Natural killer cell treated with Interleukin-12 subunit alpha and Interleukin-12 subunit beta and Interleukin-15 and Interleukin-18, amount 100 ng/mL, for 72 hours (primary cell): ENCODE results near the gene QSOX1. TPM values are rescaled to one million over a fixed set of nuclear protein-coding genes. Genes with fewer than 3 reads are reported as not detected.
"Not testable (repeated sequence)": the region's sequence is repeated elsewhere in the genome, so short reads cannot be mapped to it uniquely, and the experiment has no call there.

Source experiments
- ATAC-seq, 2 donors: fragments of 150-1000 bp; cut with Tn5 transposase in 1 of 2; sonication (Bioruptor Pico), chemical (Tn5 transposase) in 1 of 2; 2 replicates each; pipeline ENCODE4 v1.10.0; 2021
- DNase-seq: peaks from one replicate; pipeline ENCODE4 v3.0.0; 2022; ENCODE audit warnings: low spot score
- H3K27ac Mint-ChIP-seq, 2 donors: 1 replicate in 1 of 2; 2 replicates in 1 of 2; pipeline ENCODE4 v1.8.0; 2022; ENCODE audit warnings: mixed read lengths in 2 of 2, mild to moderate bottlenecking in 1 of 2, moderate library complexity in 1 of 2
- H3K27me3 Mint-ChIP-seq, 2 donors: 1 replicate in 1 of 2; 2 replicates in 1 of 2; pipeline ENCODE4 v1.8.0; 2022; ENCODE audit warnings: mixed read lengths in 2 of 2
- H3K36me3 Mint-ChIP-seq: one replicate; pipeline ENCODE4 v1.8.0; 2022; ENCODE audit warnings: mixed read lengths
- H3K4me1 Mint-ChIP-seq, 2 donors: 1 replicate in 1 of 2; 2 replicates in 1 of 2; pipeline ENCODE4 v1.8.0; 2022; ENCODE audit warnings: low read depth in 2 of 2, mixed read lengths in 2 of 2, mild to moderate bottlenecking in 1 of 2
- H3K4me3 Mint-ChIP-seq: one replicate; pipeline ENCODE4 v1.8.0; 2022; ENCODE audit warnings: mixed read lengths
- H3K9me3 Mint-ChIP-seq: 2 replicates; pipeline ENCODE4 v1.8.0; 2022; ENCODE audit warnings: mixed read lengths
- total RNA-seq, 2 donors: library from RNA; stranded (reverse); gene quantifications; one replicate each; pipeline ENCODE4 v1.2.3, GENCODE V29; 2022

QSOX1 gene
- total RNA-seq, 2 donors from 2014 or later = 39.1 to 60.3 TPM

DNA sequence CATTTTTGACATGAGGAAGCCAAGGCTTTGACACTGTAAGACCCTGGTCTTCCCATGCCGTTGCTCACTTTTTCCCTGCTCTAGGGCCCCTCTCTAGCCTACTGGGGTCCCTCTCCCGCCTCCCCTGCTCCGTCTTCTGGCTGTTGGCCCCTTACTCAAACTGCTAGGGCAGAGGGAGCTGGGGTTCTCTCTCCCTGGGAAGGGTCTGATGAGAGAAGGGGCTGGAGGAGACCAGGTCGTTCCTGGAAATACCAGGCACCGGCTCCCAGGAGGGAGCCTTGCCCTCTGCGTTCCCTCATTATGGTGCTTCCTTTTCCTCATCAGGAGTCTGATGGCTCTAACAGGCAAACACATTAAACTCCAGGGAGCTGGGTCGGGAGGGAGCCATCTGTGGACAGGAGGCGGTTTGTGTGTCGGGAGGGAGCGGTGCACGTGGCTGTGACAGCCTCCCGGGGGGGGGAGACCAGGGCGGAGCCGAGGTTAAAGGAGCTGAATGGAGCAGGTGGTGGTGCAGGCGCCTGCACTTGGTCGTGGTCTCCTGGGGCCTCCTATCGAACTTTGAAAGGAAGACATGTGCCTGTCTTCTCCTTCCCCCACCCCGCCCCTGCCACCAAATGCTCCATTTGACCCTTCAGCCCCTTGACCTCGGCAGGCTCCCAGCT lies 40.0 kb downstream of the QSOX1 start:
- peaks cover 0 to 5% of the 10 kb centered on the region in 2 donors for H3K27me3 Mint-ChIP-seq
- no peak for DNase-seq
- H3K4me3 Mint-ChIP-seq = no peak overlapping the region
- H3K36me3 Mint-ChIP-seq = no peaks in the 10 kb centered on the region
- no peaks in the 10 kb centered on the region for H3K9me3 Mint-ChIP-seq
- ATAC-seq = no peak
- H3K4me1 Mint-ChIP-seq = peaks cover 34 to 35% of the 10 kb centered on the region in 2 donors
- no peak overlapping the region for H3K27ac Mint-ChIP-seq

DNA sequence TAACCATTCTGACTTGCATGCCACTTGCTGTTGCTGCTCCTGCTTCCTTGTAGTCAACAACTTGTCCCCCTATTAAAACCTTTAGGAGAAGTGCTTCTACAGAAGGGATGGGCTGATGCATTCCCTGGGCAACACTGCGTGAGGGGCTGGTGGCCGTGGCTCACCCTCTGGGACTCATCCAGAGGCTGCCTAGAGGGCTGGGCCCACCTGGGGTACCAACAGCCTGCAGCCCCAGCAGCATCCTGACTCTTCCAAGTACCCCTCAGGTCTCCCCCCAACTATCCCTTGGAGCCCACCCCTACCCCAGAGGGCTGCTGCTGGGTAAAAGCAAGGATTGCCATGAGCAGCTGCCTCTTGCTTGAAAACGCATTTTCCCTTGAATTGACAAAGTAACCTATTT lies 40.7 kb downstream of the QSOX1 start:
- Mint-ChIP-seq H3K36me3 (no peaks in the 10 kb centered on the region), H3K4me3 (no peak overlapping the region), H3K9me3 (no peaks in the 10 kb centered on the region), H3K27me3 (peaks cover 0 to 4% of the 10 kb centered on the region in 2 donors), H3K27ac (no peak overlapping the region), H3K4me1 (peaks cover 27 to 28% of the 10 kb centered on the region in 2 donors)
- ATAC-seq (no peak), DNase-seq (no peak)

DNA sequence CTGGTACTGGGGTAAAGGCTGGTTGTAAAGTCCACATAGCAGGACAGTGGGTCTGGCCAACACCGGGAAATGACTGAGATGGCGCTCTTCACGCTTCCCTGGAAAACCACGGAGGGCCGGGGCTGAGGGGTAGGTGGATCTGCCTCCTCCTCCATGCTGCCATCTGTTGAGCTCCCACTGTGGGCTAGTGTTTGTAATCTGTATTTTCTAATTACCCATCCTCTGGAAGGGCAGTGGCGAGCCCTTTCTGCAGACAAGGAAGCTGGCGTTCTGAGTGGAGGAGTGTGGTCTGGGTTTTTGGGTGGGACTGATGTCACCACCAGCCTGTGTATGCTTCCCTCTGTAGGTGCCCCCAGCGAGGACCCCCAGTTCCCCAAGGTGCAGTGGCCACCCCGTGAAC lies 41.2 kb downstream of the QSOX1 start:
- DNase-seq (no peak), ATAC-seq (no peak)
- no peak overlapping the region for H3K27ac Mint-ChIP-seq
- no peaks in the 10 kb centered on the region for H3K36me3 Mint-ChIP-seq
- H3K4me1 Mint-ChIP-seq = peaks cover 24 to 25% of the 10 kb centered on the region in 2 donors
- H3K9me3 Mint-ChIP-seq = no peaks in the 10 kb centered on the region
- H3K27me3 Mint-ChIP-seq = peaks cover 0 to 4% of the 10 kb centered on the region in 2 donors
- no peak overlapping the region for H3K4me3 Mint-ChIP-seq

DNA sequence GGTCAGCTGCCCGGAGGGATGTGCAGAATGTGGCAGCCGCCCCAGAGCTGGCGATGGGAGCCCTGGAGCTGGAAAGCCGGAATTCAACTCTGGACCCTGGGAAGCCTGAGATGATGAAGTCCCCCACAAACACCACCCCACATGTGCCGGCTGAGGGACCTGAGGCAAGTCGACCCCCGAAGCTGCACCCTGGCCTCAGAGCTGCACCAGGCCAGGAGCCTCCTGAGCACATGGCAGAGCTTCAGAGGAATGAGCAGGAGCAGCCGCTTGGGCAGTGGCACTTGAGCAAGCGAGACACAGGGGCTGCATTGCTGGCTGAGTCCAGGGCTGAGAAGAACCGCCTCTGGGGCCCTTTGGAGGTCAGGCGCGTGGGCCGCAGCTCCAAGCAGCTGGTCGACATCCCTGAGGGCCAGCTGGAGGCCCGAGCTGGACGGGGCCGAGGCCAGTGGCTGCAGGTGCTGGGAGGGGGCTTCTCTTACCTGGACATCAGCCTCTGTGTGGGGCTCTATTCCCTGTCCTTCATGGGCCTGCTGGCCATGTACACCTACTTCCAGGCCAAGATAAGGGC lies 41.9 kb downstream of the QSOX1 start:
- no peak overlapping the region for H3K27ac Mint-ChIP-seq
- DNase-seq = no peak
- no peak for ATAC-seq
- H3K4me1 Mint-ChIP-seq = peaks cover 18 to 19% of the 10 kb centered on the region in 2 donors
- no peaks in the 10 kb centered on the region for H3K9me3 Mint-ChIP-seq
- H3K36me3 Mint-ChIP-seq = no peaks in the 10 kb centered on the region
- peaks cover 0 to 2% of the 10 kb centered on the region in 2 donors for H3K27me3 Mint-ChIP-seq
- H3K4me3 Mint-ChIP-seq = no peak overlapping the region

DNA sequence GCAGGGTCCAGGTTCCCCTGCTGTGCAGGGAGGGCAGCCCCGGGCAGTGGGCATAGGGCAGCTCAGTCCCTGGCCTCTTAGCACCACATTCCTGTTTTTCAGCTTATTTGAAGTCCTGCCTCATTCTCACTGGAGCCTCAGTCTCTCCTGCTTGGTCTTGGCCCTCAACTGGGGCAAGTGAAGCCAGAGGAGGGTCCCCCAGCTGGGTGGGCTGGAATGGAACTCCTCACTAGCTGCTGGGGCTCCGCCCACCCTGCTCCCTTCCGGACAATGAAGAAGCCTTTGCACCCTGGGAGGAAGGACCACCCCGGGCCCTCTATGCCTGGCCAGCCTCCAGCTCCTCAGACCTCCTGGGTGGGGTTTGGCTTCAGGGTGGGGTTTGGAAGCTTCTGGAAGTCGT lies 42.6 kb downstream of the QSOX1 start:
- H3K27ac Mint-ChIP-seq = no peak overlapping the region
- H3K27me3 Mint-ChIP-seq = peaks cover 0 to 2% of the 10 kb centered on the region in 2 donors
- no peaks in the 10 kb centered on the region for H3K9me3 Mint-ChIP-seq
- ATAC-seq = no peak
- H3K4me3 Mint-ChIP-seq = no peak overlapping the region
- DNase-seq = no peak
- peaks cover 11 to 12% of the 10 kb centered on the region in 2 donors for H3K4me1 Mint-ChIP-seq
- H3K36me3 Mint-ChIP-seq = no peaks in the 10 kb centered on the region

DNA sequence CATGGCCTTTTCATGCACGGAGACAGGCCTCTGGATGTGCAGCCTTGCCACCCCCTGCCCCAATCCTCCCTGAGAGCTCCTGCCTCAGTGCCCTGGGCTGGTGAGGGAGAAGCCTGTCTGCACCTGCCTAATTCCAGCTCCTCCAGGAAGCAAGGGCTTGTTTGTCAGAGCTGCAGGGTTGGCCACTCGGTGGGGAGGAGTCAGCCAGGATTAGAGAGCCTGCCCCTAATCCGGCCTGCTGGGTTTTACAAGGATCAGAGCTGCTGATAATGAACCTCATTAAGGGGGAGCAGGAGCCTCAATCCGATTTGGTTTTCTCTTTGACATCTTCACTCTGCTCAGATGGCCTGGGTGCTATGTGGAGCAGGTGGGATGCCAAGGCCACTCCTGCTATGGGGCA lies 43.5 kb downstream of the QSOX1 start:
- DNase-seq (no peak), ATAC-seq (no peak)
- no peak overlapping the region for H3K27ac Mint-ChIP-seq
- H3K4me3 Mint-ChIP-seq = no peak overlapping the region
- no peaks in the 10 kb centered on the region for H3K36me3 Mint-ChIP-seq
- H3K9me3 Mint-ChIP-seq = no peaks in the 10 kb centered on the region
- peaks cover 1 to 3% of the 10 kb centered on the region in 2 donors for H3K4me1 Mint-ChIP-seq
- no peaks in the 10 kb centered on the region for H3K27me3 Mint-ChIP-seq

DNA sequence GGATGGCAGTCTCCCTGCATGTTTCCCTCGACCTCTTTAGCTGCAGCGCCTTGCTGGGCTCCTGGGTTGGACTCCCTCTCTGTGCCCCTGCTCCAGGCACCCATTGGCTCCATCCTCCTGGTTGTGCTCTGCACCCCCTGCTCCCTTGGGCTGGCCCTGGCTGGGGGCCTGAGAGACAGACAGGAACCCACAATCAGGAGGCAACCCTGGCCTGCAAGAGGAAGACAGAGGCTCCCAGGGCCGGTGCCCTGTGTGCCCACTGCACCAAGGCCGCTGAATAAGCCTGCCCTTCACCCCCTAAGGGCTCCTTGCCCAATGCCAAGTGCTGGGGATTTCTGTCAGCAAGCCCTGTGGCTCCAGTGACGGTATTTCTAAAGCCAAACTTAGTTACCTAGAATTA lies 43.9 kb downstream of the QSOX1 start:
- ATAC-seq (no peak), DNase-seq (no peak)
- Mint-ChIP-seq H3K27ac (no peak overlapping the region), H3K4me1 (no peaks in the 10 kb centered on the region), H3K4me3 (no peak overlapping the region), H3K9me3 (no peaks in the 10 kb centered on the region), H3K27me3 (no peaks in the 10 kb centered on the region), H3K36me3 (no peaks in the 10 kb centered on the region)

DNA sequence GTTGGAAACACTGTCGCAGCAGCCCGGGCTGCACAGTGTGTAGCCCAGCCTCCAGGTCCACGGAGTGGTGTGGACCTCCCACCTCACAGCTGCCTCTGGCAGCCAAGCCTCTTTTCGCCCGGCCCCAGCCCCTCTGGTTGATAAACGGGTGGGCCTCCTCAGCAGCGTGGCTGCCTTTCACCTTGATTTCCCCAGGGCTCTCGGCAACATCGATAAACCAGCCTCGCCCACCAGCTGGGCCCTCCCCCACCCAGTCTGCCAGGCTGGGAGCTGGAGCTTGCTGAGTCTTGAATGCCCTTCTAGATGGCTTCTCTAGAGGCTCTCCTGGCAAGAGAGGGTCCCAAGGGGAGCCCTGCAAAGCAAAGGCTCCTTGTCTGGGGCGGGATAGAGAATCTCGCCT lies 44.3 kb downstream of the QSOX1 start:
- H3K27ac Mint-ChIP-seq = no peak overlapping the region
- DNase-seq = no peak
- no peaks in the 10 kb centered on the region for H3K9me3 Mint-ChIP-seq
- no peak for ATAC-seq
- H3K36me3 Mint-ChIP-seq = no peaks in the 10 kb centered on the region
- H3K4me3 Mint-ChIP-seq = no peak overlapping the region
- H3K4me1 Mint-ChIP-seq = no peaks in the 10 kb centered on the region
- H3K27me3 Mint-ChIP-seq = no peaks in the 10 kb centered on the region

DNA sequence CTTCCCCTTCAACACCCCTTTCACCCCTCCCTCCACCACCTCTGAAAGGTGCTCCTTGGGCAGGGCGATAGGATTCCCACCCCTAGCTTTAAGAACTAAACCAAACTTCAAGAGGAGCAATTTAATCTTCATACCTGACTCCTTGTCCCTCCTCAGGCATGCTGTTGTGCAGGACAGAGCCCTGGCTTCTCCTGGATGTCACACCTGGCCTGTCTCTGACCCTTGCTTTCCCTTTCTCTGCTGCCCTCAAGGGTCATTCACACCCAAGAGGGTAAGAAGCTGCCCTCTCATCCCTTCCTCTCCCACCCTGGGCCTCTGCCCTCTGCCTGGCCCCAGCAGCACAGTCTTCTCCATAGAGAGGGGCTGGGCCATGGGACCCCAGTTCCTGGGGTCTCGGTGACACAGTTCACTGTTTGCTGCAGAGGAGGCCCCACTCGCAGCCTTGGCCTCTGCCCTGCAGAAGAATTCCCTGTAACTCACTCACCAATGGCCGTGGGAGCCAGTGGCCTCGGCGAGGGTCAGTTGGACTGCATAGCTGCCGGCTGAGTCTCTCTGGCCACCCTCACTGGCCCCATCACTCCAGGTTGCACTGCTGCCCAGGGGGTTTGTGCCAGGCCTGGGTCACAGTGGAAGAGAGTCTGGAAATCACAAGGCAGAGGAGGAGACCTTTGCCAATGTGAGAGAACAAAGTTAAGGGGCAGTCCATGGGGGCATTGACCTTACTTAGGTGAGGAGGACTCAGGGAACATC lies 47.0 kb downstream of the QSOX1 start:
- Mint-ChIP-seq H3K36me3 (no peaks in the 10 kb centered on the region), H3K27ac (no peak overlapping the region), H3K9me3 (no peaks in the 10 kb centered on the region), H3K27me3 (no peaks in the 10 kb centered on the region), H3K4me1 (no peaks in the 10 kb centered on the region), H3K4me3 (no peak overlapping the region)
- DNase-seq (no peak), ATAC-seq (no peak)

DNA sequence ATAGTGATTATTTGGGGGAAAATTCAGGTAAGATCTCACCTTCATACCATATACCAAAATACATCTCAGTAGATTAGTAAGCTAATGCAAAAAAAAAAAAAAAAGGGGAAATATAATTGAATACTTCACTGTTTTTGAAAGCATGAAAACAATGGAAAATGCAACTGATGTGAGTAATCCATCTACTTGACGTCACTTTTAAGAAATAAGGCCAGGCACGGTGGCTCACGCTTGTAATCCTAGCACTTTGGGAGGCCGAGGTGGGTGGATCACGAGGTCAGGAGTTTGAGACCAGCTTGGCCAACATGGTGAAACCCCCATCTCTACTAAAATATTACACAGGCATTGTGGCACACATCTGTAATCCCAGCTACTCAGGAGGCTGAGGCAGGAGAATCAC lies 47.9 kb downstream of the QSOX1 start:
- H3K36me3 Mint-ChIP-seq, H3K4me3 Mint-ChIP-seq, H3K27me3 Mint-ChIP-seq, DNase-seq, H3K9me3 Mint-ChIP-seq, H3K27ac Mint-ChIP-seq, H3K4me1 Mint-ChIP-seq, ATAC-seq: not testable (repeated sequence)

DNA sequence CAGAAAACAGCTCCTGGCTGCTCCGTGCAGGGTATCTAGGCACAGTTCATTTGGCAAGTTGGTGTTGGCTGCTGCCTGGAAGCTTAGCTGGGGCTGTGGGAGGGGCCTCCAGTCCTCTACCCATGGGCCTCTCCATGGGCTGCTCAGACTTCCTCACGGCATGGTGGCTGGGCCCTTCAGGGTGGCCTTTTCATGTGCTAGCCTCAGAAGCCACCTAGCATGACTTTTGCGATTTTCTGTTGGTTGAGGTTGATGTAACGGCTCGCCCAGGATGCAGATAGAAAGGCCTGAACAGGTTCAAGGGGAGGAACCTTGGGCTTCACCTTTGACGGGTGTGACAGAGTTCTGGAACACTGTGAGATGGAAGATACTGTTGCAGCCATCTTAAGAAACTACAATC lies 49.6 kb downstream of the QSOX1 start:
- Mint-ChIP-seq H3K4me1 (no peaks in the 10 kb centered on the region), H3K27ac (no peak overlapping the region), H3K9me3 (no peaks in the 10 kb centered on the region), H3K36me3 (no peaks in the 10 kb centered on the region), H3K27me3 (no peaks in the 10 kb centered on the region), H3K4me3 (no peak overlapping the region)
- ATAC-seq (no peak), DNase-seq (no peak)

DNA sequence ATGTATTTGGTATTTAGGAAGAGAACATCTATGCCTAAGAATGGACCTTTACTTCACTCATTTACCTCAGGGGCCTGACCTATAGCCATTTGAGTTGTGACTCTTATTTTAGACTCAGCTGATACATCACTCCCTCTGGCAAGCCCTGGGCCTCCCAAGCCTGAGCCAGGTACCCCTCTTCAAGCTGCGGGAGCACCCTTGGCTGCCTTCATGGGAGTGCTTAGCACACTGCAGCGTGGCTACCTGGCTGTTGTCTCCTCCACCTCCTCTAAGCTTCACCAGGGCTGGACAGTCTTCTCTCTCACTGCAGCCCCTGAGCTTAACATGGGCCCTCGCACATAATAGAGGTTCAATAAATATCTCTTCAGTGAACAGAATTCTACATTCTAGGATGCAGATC lies 51.9 kb downstream of the QSOX1 start:
- H3K9me3 Mint-ChIP-seq = no peaks in the 10 kb centered on the region
- H3K36me3 Mint-ChIP-seq = no peaks in the 10 kb centered on the region
- ATAC-seq (no peak), DNase-seq (no peak)
- H3K27me3 Mint-ChIP-seq = no peaks in the 10 kb centered on the region
- H3K27ac Mint-ChIP-seq = no peak overlapping the region
- no peak overlapping the region for H3K4me3 Mint-ChIP-seq
- H3K4me1 Mint-ChIP-seq = no peaks in the 10 kb centered on the region

DNA sequence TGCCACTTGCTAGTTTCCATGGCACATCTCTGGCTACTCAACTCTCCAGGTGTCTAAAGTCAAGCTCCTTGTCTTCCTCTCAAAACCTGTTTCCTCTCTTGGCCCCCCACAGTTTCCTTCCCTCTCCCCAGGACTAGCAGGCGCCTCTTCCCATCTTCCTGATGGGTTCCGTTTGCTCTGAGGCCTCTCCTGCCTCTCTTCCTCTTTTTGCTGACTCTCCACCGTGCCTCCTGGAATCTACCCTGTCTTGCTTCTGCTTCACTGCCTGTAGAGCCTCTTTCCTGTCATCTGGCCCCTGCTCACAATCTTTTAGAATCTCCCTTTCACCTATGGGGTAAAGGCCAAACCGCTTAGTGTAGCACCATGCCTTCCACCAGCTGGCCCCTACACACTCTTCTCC lies 53.6 kb downstream of the QSOX1 start:
- Mint-ChIP-seq H3K27ac (no peak overlapping the region), H3K4me3 (no peak overlapping the region), H3K27me3 (no peaks in the 10 kb centered on the region), H3K36me3 (no peaks in the 10 kb centered on the region), H3K9me3 (no peaks in the 10 kb centered on the region), H3K4me1 (peaks cover under 1 to 2% of the 10 kb centered on the region in 2 donors)
- ATAC-seq = no peak
- DNase-seq = no peak

DNA sequence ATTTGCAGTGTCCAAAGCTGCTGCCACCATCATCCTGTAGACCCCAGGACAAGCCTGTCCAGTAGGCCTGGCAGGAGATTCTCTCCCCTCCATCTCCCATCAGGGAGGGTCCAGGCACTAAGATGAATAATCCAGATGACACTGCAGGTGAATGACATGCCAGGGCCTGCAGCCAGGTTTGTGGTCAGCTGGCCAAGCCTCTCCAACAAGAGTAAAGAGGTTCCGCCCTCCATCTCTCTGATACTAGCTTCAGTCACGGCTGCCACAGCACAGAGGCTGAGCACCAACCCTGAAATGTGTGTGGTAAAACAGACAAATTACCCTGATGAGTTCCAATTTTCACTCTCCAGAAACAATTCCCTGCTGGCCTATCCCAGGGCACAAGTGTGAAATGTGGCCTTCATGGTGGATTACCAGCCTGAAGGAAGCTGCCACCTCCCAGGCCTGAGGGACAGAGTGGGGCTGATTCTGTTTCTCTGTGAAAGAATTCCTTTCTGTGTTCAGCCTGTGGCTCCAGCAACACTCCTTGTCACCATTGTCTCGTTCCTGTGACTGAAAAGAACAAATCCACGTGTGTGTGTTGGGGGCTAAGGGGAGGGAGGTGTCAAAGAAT lies 55.4 kb downstream of the QSOX1 start:
- no peak overlapping the region for H3K4me3 Mint-ChIP-seq
- H3K27me3 Mint-ChIP-seq = no peaks in the 10 kb centered on the region
- peaks cover 8 to 9% of the 10 kb centered on the region in 2 donors for H3K4me1 Mint-ChIP-seq
- H3K36me3 Mint-ChIP-seq = no peaks in the 10 kb centered on the region
- DNase-seq (no peak), ATAC-seq (no peak)
- no peak overlapping the region for H3K27ac Mint-ChIP-seq
- H3K9me3 Mint-ChIP-seq = no peaks in the 10 kb centered on the region
